Subcutaneous abdominal adipose tissue (tissue), 5 donors: ENCODE measurements around the gene KRT80.

Source experiments
- H3K27ac ChIP-seq: one replicate; pipeline ENCODE4 v1.7.0; 2013; ENCODE audit warnings: low read depth, mild to moderate bottlenecking, inconsistent platforms, low read length, moderate library complexity
- H3K27me3 ChIP-seq, 5 donors: one replicate each; pipeline ENCODE4 v1.7.0; 2013; ENCODE audit warnings: low read length in 5 of 5, inconsistent platforms in 1 of 5; ENCODE audit not compliant: control insufficient read depth in 5 of 5, insufficient read depth in 4 of 5
- H3K36me3 ChIP-seq, 5 donors: one replicate each; pipeline ENCODE4 v1.7.0; 2013; ENCODE audit warnings: low read length in 5 of 5; ENCODE audit not compliant: control insufficient read depth in 5 of 5, insufficient read depth in 5 of 5
- H3K4me1 ChIP-seq, 5 donors: one replicate each; pipeline ENCODE4 v1.7.0; 2013; ENCODE audit warnings: low read length in 5 of 5, mild to moderate bottlenecking in 3 of 5, moderate library complexity in 1 of 5; ENCODE audit not compliant: control insufficient read depth in 5 of 5, insufficient read depth in 5 of 5
- H3K4me3 ChIP-seq, 5 donors: one replicate each; pipeline ENCODE4 v1.7.0; 2013; ENCODE audit warnings: low read length in 5 of 5, low read depth in 1 of 5
- H3K9ac ChIP-seq, 5 donors: one replicate each; pipeline ENCODE4 v1.7.0; 2013; ENCODE audit warnings: low read length in 5 of 5, mild to moderate bottlenecking in 4 of 5, moderate library complexity in 3 of 5
- H3K9me3 ChIP-seq, 5 donors: one replicate each; pipeline ENCODE4 v1.7.0; 2013; ENCODE audit warnings: low read length in 5 of 5; ENCODE audit not compliant: control insufficient read depth in 5 of 5
- donor health status: healthy.
- donor health status: healthy.
- donor health status: healthy.
- donor health status: healthy.
- donor health status: healthy.

KRT80 gene

DNA sequence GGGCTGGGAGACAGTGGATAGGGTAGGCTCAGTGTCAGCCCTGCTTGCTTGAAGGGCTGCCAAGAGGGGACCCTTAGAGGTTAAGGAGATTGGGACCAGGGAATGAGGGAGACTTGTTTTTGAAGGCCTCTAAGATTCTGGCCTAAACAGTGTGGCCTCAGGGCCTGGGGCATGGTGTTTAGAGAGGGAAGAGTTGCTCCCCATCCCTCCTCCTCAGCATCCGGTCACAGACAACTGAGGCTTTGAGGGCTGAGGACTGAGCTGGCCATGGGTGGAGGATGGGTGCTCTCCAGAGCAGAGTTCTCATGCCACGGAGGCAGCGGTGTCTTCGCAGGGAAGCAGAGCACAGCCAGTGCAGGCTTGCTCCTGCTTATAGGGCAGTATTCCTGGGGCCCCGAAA is 49.4 kb downstream of the KRT80 start:
- Histone ChIP-seq H3K4me3 (no peak overlapping the region), H3K27me3 (peaks cover 0 to 5% (median 2%) of the 10 kb centered on the region in 5 donors), H3K9ac (no peak overlapping the region), H3K36me3 (no peaks in the 10 kb centered on the region), H3K27ac (no peak overlapping the region), H3K9me3 (no peaks in the 10 kb centered on the region), H3K4me1 (peaks cover 0 to 9% (median 4%) of the 10 kb centered on the region in 5 donors)

DNA sequence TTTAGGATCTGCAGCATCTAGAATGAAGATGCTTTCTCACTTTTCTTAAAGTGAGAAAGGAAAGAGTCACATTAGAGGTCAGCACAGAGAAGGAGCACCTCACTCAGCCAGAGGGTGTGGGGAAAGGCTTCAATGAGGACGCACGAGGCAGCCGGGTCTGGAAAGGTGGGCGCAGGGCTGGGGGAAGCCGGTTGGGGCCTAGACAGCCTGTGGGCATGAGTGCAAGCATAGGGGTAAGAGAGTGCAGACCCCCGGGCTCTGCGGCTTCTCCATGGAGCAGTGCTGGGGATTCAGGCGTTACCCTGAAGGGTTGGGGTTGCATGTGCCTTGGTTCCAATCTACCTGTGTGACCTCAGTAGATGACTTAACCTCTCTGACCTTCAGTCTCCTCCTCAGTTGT is 49.9 kb downstream of the KRT80 start:
- H3K27me3 ChIP-seq = peaks cover 0 to 5% (median 2%) of the 10 kb centered on the region in 5 donors
- H3K4me3 ChIP-seq = no peak overlapping the region
- no peaks in the 10 kb centered on the region for H3K9me3 ChIP-seq
- peaks cover 0 to 6% (median 2%) of the 10 kb centered on the region in 5 donors for H3K4me1 ChIP-seq
- H3K36me3 ChIP-seq = no peaks in the 10 kb centered on the region
- no peak overlapping the region for H3K9ac ChIP-seq
- no peak overlapping the region for H3K27ac ChIP-seq

DNA sequence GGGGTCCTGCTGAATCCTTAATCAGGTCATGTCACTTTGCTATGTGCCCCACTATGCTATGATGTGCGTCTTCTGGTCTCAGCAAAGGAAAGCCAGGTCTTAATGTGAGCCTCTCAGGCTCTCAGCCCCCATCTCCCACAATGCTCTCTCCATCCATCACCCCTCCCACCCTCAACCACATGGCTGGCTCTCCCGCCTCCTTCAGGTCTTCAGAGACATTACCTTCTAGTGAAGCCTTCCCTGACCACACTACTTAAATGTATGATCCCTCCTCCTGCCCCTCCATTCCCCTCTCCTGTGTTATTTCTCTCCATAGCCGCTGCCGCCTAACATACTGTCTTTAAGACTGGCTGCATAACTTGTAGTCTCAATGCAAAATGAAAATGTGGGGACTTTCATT is 50.5 kb downstream of the KRT80 start:
- no peaks in the 10 kb centered on the region for H3K9me3 ChIP-seq
- H3K4me3 ChIP-seq = no peak overlapping the region
- peaks cover 0 to 4% (median 0%) of the 10 kb centered on the region in 5 donors for H3K4me1 ChIP-seq
- H3K36me3 ChIP-seq = no peaks in the 10 kb centered on the region
- no peak overlapping the region for H3K9ac ChIP-seq
- no peak overlapping the region for H3K27ac ChIP-seq
- H3K27me3 ChIP-seq = peaks cover 0 to 5% (median 2%) of the 10 kb centered on the region in 5 donors

DNA sequence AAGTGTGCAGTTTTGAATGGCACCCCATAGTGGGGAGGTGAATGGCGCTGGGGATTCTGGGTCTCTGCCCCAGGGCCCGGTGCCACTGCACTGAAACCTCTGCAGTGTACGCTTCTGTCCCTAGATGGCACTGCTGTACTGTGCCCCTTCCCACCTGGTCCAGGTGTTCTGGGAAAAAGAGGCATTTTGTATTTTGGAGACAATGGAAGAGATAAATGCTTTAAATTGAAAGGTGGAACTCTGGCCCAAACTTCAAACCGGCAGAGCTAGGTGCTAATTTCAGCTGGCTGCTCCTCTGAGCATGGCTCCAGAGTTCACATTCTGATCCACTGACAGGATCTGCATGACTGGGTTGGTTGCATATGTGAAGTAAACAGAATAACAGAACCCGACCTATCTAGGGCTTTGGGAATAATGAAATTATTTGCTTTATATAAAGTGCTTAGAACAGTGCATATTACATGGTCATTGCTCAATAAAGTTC is 52.2 kb downstream of the KRT80 start:
- Histone ChIP-seq H3K36me3 (no peaks in the 10 kb centered on the region), H3K4me3 (no peak overlapping the region), H3K4me1 (peaks cover 0 to 4% (median 0%) of the 10 kb centered on the region in 5 donors), H3K9ac (no peak overlapping the region), H3K27ac (no peak overlapping the region), H3K9me3 (no peaks in the 10 kb centered on the region), H3K27me3 (peaks cover 0 to 5% (median 0%) of the 10 kb centered on the region in 5 donors)

DNA sequence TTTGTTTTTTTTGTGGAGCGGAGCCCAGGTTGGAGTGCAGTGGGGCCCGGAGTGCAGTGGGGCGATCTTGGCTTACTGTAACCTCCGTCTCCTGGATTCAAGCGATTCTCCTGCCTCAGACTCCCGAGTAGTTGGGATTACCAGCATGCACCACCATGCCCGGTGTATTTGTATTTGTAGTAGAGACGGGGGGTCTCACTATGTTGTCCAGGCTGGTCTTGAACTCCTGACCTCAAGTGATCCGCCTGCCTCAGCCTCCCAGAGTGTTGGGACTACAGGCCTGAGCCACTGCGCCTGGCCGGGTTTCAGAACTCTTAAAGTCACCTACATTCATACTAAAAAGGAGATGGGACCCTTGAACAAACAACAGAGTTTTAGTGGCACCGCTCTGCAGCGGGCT is 52.7 kb downstream of the KRT80 start:
- Histone ChIP-seq H3K9me3 (no peaks in the 10 kb centered on the region), H3K36me3 (no peaks in the 10 kb centered on the region), H3K27me3 (peaks cover 0 to 5% (median 0%) of the 10 kb centered on the region in 5 donors), H3K4me3 (no peak overlapping the region), H3K9ac (no peak overlapping the region), H3K27ac (no peak overlapping the region), H3K4me1 (peaks cover 0 to 4% (median 0%) of the 10 kb centered on the region in 5 donors)

DNA sequence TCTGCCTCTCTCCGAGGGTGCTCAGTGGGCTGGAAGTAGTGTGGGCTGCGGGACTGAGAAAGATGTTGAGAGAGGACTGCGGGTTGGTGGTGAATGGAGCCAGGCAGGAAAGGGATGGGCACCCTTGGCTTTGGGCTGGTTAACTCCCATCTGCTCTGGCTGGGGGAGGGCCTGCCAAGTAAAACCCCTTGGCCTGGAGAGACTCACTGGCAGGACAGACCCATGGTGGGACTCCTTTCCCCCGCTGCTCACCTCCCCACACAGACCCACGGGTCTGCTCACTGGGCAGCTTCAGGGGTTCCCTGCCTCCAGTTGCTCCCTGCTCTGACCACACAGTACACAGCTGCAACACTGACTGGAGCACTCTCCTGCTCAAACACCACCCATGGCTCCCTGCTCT is 54.1 kb downstream of the KRT80 start:
- Histone ChIP-seq H3K4me1 (peaks cover 0 to 4% (median 3%) of the 10 kb centered on the region in 5 donors), H3K36me3 (no peaks in the 10 kb centered on the region), H3K27me3 (peaks cover 0 to 5% (median 0%) of the 10 kb centered on the region in 5 donors), H3K27ac (no peak overlapping the region), H3K9me3 (no peaks in the 10 kb centered on the region), H3K4me3 (no peak overlapping the region), H3K9ac (no peak overlapping the region)

DNA sequence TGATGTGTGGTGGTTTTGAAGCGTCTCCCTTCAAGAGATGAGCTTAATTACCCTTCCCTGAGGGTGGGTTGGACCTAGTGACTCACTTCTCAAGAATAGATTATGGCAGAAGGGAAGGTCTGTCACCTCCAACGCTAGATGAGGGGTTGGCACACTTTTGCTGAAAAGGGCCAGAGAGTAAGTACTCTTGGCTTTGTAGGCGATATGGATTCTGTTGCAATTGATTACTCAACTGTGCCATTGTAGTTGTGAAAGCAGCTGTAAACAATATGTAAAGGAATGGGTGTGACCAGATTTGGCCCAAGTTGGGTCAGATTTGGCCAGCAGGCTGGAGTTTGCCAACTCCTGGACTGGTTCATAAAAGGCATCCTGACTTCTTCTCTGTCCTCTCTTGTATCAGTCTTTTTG is 59.1 kb downstream of the KRT80 start:
- peaks cover 0 to 2% (median 0%) of the 10 kb centered on the region in 5 donors for H3K27me3 ChIP-seq
- no peaks in the 10 kb centered on the region for H3K9me3 ChIP-seq
- H3K36me3 ChIP-seq = no peaks in the 10 kb centered on the region
- no peak overlapping the region for H3K4me3 ChIP-seq
- peaks cover 0 to 5% (median 0%) of the 10 kb centered on the region in 5 donors for H3K4me1 ChIP-seq
- no peak overlapping the region for H3K9ac ChIP-seq
- no peak overlapping the region for H3K27ac ChIP-seq

DNA sequence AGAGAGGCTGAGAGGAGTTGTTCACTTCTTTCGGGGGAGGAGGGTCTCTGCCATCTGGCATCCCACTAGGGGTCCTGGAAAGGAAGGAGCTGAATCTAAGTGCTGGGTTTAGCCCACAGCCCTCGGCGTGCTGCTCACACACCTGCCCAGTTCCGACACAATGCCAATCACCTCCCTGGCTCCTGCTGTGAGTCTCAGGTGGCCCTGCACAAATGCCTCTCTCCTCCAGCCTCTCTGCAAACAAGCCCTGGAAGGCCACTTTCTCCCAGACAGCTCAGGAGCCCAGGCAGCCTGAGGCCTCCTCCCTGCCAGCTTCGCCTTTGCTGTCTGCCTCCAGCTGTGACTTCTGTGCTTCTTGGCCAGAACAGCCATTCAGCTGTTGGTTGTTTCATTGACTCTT is 61.1 kb downstream of the KRT80 start:
- Histone ChIP-seq H3K36me3 (no peaks in the 10 kb centered on the region), H3K9ac (no peak overlapping the region), H3K27me3 (peaks cover 0 to 8% (median 2%) of the 10 kb centered on the region in 5 donors), H3K4me1 (peaks cover 0 to 24% (median 9%) of the 10 kb centered on the region in 5 donors), H3K9me3 (no peaks in the 10 kb centered on the region), H3K27ac (no peak overlapping the region), H3K4me3 (no peak overlapping the region)

DNA sequence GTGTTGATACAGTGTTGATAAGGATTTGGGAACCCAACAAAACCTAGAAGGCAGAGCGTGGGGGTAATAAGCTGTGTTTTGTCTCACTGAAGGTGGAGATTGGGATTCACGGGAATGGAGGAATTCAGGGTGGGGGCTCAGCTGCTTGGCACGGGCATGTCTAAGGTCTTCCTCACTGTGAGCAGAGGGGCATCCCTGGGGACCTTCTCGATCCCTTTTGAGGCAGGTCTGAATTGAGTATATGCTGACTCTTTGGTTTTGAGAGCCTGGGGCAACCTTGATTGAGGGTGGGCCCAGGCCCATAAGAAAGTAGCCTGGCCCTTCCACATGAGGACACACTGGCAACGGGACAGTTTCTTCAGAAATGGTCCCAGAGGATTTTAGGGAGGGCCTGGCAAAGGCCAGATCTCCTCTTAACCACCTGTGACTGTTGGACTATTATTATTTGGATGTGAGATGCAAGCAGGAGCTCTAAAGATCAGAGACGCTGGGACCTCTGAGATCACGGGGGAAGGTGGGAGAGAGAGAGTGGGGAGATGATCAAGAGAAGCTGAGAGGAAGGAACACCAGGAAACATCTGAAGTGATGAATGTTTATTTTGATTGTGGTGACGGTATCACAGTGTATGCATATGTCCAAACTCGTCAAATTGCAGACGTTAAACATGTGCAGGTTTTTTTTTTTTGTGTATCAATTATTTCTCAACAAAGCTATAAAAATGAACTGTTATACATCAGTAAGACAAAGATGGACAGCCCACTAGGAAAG is 63.9 kb downstream of the KRT80 start:
- Histone ChIP-seq H3K4me1 (peaks cover 0 to 27% (median 10%) of the 10 kb centered on the region in 5 donors), H3K27me3 (peaks cover 0 to 11% (median 7%) of the 10 kb centered on the region in 5 donors), H3K9ac (no peak overlapping the region), H3K4me3 (no peak overlapping the region), H3K27ac (no peak overlapping the region), H3K36me3 (no peaks in the 10 kb centered on the region), H3K9me3 (no peaks in the 10 kb centered on the region)
